Progenitor cell of endocrine pancreas (in vitro differentiated cells): ENCODE data around the gene ZNF518A. TPM values are rescaled to one million over a fixed set of nuclear protein-coding genes. Genes with fewer than 3 reads are reported as not detected.

ENCODE experiments used
- DNase-seq: peaks from one replicate; pipeline ENCODE4 v3.0.0; 2021; ENCODE audit warnings: low spot score; ENCODE audit not compliant: unreplicated experiment
- H3K27ac Mint-ChIP-seq: 2 replicates; pipeline ENCODE4 v1.8.0; 2021; ENCODE audit warnings: mild to moderate bottlenecking, moderate library complexity, mixed read lengths
- H3K27me3 Mint-ChIP-seq: 2 replicates; pipeline ENCODE4 v1.8.0; 2021; ENCODE audit warnings: mixed read lengths
- H3K36me3 Mint-ChIP-seq: 2 replicates; pipeline ENCODE4 v1.8.0; 2022; ENCODE audit warnings: mixed read lengths; ENCODE audit not compliant: insufficient read depth
- H3K4me1 Mint-ChIP-seq: 2 replicates; pipeline ENCODE4 v1.8.0; 2021; ENCODE audit warnings: low read depth, mixed read lengths
- H3K4me3 Mint-ChIP-seq: 2 replicates; pipeline ENCODE4 v1.8.0; 2021; ENCODE audit warnings: low read depth, mild to moderate bottlenecking, moderate library complexity, mixed read lengths
- H3K9me3 Mint-ChIP-seq: 2 replicates; pipeline ENCODE4 v1.8.0; 2021; ENCODE audit warnings: low read depth, mixed read lengths
- total RNA-seq: library from RNA; stranded (reverse); gene quantifications from 2 replicates; pipeline ENCODE4 v1.2.1, GENCODE V29; 2021
- TF ChIP-seq, protein P1 (sequence below): fragments of 200-600 bp; sonication (generic); IDR thresholded peaks from one replicate; pipeline ENCODE4 v1.5.0; 2021; ENCODE audit warnings: antibody characterized with exemption, mild to moderate bottlenecking; ENCODE audit not compliant: unreplicated experiment

Gene ZNF518A
- total RNA-seq, 1 donor from 2014 or later: 51.9 TPM

DNA sequence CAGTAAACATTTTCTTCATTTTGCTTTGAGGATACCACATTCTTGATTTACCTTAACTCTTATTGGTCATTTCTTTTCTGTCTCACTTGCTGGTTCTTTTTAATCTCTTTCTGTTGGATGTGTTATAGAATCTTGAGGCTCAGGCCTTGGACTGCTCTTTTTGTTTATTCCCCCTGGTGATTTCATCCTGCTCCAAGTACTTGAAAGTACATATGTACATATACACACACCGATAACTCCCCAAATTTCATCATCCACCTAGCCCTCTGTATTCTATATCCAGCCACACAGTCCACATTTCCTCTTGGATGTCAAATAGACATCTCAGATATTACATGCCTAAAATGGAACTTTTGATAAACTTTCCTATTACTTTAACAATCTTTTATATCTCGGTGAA is 7.5 kb downstream of the ZNF518A start:
- H3K9me3 Mint-ChIP-seq: no peaks in the 10 kb centered on the region
- no peak overlapping the region for H3K4me3 Mint-ChIP-seq
- no peaks in the 10 kb centered on the region for H3K27me3 Mint-ChIP-seq
- H3K27ac Mint-ChIP-seq: no peak overlapping the region
- no peak for DNase-seq
- no peaks in the 10 kb centered on the region for H3K4me1 Mint-ChIP-seq
- TF ChIP-seq, protein P1, sequence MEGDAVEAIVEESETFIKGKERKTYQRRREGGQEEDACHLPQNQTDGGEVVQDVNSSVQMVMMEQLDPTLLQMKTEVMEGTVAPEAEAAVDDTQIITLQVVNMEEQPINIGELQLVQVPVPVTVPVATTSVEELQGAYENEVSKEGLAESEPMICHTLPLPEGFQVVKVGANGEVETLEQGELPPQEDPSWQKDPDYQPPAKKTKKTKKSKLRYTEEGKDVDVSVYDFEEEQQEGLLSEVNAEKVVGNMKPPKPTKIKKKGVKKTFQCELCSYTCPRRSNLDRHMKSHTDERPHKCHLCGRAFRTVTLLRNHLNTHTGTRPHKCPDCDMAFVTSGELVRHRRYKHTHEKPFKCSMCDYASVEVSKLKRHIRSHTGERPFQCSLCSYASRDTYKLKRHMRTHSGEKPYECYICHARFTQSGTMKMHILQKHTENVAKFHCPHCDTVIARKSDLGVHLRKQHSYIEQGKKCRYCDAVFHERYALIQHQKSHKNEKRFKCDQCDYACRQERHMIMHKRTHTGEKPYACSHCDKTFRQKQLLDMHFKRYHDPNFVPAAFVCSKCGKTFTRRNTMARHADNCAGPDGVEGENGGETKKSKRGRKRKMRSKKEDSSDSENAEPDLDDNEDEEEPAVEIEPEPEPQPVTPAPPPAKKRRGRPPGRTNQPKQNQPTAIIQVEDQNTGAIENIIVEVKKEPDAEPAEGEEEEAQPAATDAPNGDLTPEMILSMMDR: no peak
- peaks cover 29% of the 10 kb centered on the region for H3K36me3 Mint-ChIP-seq

DNA sequence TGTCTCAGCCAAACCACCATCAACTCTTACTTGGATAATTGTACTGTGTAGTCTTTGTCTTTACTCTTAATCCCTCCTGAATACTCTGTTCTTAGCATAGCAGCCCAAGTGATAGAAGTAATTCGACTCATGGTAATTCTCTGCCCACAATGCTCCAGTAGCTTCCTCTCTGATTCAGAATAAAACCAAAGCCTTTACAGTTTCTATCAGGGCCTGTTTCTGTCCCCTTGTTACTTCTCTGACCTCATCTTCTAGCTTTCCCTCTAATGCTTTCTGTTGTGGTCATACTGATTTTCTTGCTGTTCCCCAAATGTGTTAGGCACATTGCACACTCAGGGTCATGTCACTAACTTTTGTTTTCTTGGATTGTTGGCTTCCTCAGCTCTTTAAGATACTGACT is 8.0 kb downstream of the ZNF518A start:
- TF ChIP-seq, protein P1: no peak
- H3K36me3 Mint-ChIP-seq: peaks cover 31% of the 10 kb centered on the region

DNA sequence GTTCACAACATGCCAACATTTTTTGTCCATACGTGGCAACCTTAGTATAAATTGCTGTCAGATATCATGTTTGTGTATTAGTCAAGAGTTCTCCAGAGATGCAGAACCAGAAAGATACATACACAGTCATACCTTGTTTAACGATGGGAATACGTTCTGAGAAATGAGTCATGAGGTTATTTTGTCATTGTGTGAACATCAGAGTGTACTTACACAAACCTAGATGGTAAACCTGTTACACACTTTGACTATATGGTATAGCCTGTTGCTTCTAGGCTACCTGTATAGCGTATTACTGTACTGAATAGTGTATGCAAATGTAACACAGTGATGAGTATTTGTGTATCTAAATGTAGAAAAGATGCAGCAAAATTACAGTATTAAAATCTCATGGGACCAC is 22.3 kb downstream of the ZNF518A start:
- Mint-ChIP-seq H3K4me3 (no peak overlapping the region), H3K36me3 (peaks cover 31% of the 10 kb centered on the region), H3K9me3 (no peaks in the 10 kb centered on the region), H3K4me1 (peaks cover 4% of the 10 kb centered on the region), H3K27ac (no peak overlapping the region), H3K27me3 (no peaks in the 10 kb centered on the region)
- TF ChIP-seq, protein P1: no peak
- no peak for DNase-seq

More for the DNA sequence above, 8.0 kb downstream of the ZNF518A start:
- no peak for DNase-seq
- Mint-ChIP-seq H3K4me3 (no peak overlapping the region), H3K27me3 (no peaks in the 10 kb centered on the region), H3K9me3 (no peaks in the 10 kb centered on the region), H3K4me1 (no peaks in the 10 kb centered on the region), H3K27ac (no peak overlapping the region)

DNA sequence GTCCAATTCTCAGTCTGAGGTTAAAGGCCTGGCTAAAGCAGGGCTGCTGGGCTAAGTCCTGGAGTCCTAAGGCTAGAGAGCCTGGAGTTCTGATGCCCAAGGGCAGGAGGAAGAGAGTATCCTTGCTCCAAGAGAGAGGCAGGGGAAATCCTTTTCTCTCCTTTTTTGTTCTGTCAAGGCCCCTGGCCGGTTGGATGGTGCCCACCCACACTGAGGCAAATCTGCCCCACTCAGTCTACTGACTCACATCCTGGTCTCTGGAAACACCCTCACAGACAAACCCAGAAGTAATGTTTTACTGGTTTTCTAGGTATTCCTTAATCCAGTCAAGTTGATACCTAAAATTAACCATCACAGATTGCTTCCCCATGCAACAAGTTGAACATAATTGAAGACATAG is 23.0 kb downstream of the ZNF518A start:
- H3K27ac Mint-ChIP-seq: no peak overlapping the region

DNA sequence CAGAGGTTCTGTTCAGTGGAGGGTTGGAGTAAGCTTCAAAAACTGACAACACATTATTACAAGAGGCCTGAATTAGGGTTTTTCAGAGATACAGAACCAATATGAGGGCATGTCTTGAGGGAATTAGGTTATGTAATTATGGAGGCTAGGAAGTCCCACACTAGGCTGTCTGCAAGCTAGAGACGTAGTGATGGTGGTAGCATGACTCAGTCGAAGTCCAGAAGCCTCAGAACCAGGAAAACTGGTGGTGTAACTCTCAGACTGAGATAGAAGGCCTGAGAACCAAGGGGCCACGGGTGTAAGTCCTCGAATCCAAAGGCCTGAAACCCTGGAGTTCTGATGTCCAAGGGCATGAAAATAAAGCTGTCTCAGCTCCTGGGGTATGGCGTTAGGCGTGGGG is 35.6 kb downstream of the ZNF518A start:
- H3K4me3 Mint-ChIP-seq: no peak overlapping the region
- TF ChIP-seq, protein P1: no peak
- H3K4me1 Mint-ChIP-seq: peaks cover 13% of the 10 kb centered on the region
- H3K27me3 Mint-ChIP-seq: no peaks in the 10 kb centered on the region
- H3K36me3 Mint-ChIP-seq: peaks cover 43% of the 10 kb centered on the region
- DNase-seq: no peak
- H3K9me3 Mint-ChIP-seq: peaks cover 12% of the 10 kb centered on the region
- H3K27ac Mint-ChIP-seq: peak overlapping the region; percentile 6

More for the DNA sequence above, 23.0 kb downstream of the ZNF518A start:
- DNase-seq: no peak
- no peak overlapping the region for H3K4me3 Mint-ChIP-seq
- H3K4me1 Mint-ChIP-seq: peaks cover 4% of the 10 kb centered on the region
- peaks cover 30% of the 10 kb centered on the region for H3K36me3 Mint-ChIP-seq
- no peaks in the 10 kb centered on the region for H3K9me3 Mint-ChIP-seq
- TF ChIP-seq, protein P1: no peak
- no peaks in the 10 kb centered on the region for H3K27me3 Mint-ChIP-seq
